C4-2B (cell line): ENCODE data around the gene SNAP25.

Experiments used
- CTCF ChIP-seq: fragments of 450-650 bp; conservative IDR thresholded peaks from 2 replicates; pipeline ENCODE4 v1.5.1; 2017; ENCODE audit warnings: mild to moderate bottlenecking
- ZFX ChIP-seq: fragments of 450-650 bp; IDR thresholded peaks from 2 replicates; pipeline ENCODE4 v1.6.1; 2017

- TF ChIP-seq CTCF = no peak
- no peak for TF ChIP-seq ZFX
Measured at GRCh38 chr20:10218536-10219451, at the start of gene SNAP25.
